GM13977 (cell line): Measurements from ENCODE around the gene IL1R1.

Experiments
- DNase-seq: peaks from one replicate; pipeline ENCODE4 v3.0.0; 2012; ENCODE audit warnings: low spot score
- in situ Hi-C: fragments of 300-500 bp; cut with MboI; formaldehyde crosslinking; loops from one replicate; pipeline ENCODE4 v1.12.0; 2022; ENCODE audit warnings: low sequenced_read_pairs, low pct_unique_long_range_greater_than_20kb, mixed read lengths, inconsistent platforms; ENCODE audit not compliant: unreplicated experiment
- TF ChIP-seq, protein P1 (sequence below): IDR thresholded peaks from 2 replicates; pipeline ENCODE4 v1.5.1; 2012; ENCODE audit warnings: mild to moderate bottlenecking, control low read depth; ENCODE audit not compliant: insufficient read depth; ENCODE audit errors: extremely low read depth, missing control alignments

IL1R1 gene

DNA sequence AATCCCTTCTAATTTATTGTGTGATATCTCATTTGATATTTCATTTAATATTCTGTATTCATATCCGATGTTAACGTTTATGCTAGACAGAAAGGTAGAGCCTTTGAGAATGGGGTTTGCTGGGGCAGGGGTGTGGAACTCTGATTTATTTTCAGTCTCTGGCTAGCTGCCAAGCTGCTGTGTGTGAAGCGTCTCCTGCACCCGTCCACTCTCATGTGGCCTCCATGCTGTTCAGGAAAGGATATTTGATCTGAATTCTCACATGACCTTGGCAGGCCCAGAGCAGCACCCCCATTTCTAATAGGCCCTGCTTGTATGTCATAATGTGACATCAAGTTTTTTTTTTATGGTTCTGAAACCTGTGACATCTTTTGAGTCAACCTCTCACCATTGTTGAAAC lies 1.6 kb downstream of the IL1R1 start:
- no peak for DNase-seq
- TF ChIP-seq, protein P1, sequence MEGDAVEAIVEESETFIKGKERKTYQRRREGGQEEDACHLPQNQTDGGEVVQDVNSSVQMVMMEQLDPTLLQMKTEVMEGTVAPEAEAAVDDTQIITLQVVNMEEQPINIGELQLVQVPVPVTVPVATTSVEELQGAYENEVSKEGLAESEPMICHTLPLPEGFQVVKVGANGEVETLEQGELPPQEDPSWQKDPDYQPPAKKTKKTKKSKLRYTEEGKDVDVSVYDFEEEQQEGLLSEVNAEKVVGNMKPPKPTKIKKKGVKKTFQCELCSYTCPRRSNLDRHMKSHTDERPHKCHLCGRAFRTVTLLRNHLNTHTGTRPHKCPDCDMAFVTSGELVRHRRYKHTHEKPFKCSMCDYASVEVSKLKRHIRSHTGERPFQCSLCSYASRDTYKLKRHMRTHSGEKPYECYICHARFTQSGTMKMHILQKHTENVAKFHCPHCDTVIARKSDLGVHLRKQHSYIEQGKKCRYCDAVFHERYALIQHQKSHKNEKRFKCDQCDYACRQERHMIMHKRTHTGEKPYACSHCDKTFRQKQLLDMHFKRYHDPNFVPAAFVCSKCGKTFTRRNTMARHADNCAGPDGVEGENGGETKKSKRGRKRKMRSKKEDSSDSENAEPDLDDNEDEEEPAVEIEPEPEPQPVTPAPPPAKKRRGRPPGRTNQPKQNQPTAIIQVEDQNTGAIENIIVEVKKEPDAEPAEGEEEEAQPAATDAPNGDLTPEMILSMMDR = no peak
- in situ Hi-C loops = no loop called here

DNA sequence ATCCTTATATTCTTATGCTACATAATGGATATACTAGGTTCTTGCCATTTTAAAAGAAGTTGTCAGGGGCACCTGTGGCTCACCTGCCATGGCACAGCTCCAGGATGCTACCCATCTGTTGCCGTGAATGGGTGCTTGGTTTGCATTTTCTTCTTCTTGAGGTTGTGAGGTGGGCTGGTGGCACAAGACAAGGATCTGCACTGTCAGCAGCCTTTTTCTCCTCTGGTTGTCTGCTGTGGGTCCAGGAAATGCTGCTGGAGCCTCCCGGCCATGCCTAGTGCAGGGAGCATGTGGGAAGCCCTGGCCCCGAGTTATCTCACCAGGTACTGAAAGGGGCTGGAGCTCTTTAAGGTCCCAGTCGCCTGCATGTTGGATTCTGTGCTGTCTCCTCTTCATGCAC lies 2.6 kb downstream of the IL1R1 start:
- TF ChIP-seq, protein P1 = no peak
- in situ Hi-C loops = no loop called here
- no peak for DNase-seq

GRCh38 chr2:102145934-102146333 lies 3.4 kb downstream of the IL1R1 start:
- TF ChIP-seq, protein P1 = no peak
- DNase-seq = no peak
- in situ Hi-C loops = no loop called here

DNA sequence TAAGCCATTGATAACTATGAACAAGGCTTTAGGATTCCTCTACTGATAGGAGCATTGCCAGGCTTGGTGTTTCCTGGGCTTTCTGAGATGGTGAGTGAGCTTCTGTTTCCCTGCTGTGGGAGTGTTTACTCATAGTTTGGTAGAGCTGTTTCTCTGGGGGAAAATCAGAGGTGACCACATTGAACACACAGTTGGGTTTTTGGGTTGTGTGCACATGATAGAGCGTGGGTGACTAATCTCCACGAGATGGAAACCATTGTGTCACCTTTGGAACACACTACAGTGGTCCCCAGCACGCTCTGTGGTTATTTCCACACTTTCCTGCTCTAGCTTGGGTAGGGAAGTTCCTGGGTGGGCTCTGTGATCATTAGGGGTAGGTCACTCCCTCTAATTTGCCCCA lies 5.4 kb downstream of the IL1R1 start:
- no peak for DNase-seq
- in situ Hi-C loops = no loop called here
- TF ChIP-seq, protein P1 = no peak

- no peak for DNase-seq
- in situ Hi-C loops = no loop called here
- TF ChIP-seq, protein P1 = no peak
Measured at GRCh38 chr2:102149243-102149642, 6.7 kb downstream of the IL1R1 start.

- in situ Hi-C loops = no loop called here
- no peak for DNase-seq
- TF ChIP-seq, protein P1 = no peak
Measured at GRCh38 chr2:102149644-102150455, 7.3 kb downstream of the IL1R1 start.
